H1 (cell line): Measurements from ENCODE around the gene CDC42EP3. TPM values are rescaled to one million over a fixed set of nuclear protein-coding genes. Genes with fewer than 3 reads are reported as not detected.

ENCODE experiments used
- EP300 ChIP-seq, 2 experiments: IDR thresholded peaks; 1 replicate in 1 of 2; 2 replicates in 1 of 2; pipeline ENCODE4 v1.6.1; 2011 to 2012; ENCODE audit warnings: low read depth in 2 of 2, low read length in 2 of 2, mild to moderate bottlenecking in 2 of 2, borderline replicate concordance in 1 of 2, inconsistent platforms in 1 of 2, moderate library complexity in 1 of 2
- polyA plus RNA-seq, 7 experiments: library from polyadenylated mRNA; depleted of rRNA in 3 of 7; stranded (reverse) in 5 of 7; unstranded in 2 of 7; fragments of >200 nt in 5 of 7; fragments of 200-250 nt in 2 of 7; gene quantifications; 1 replicate in 5 of 7; 2 replicates in 1 of 7; 4 replicates in 1 of 7; pipeline versions ENCODE4 v1.2.1 to v1.2.3, GENCODE V29; 2011 to 2013; ENCODE audit warnings: missing spikeins in 2 of 7, mixed read lengths in 2 of 7
- total RNA-seq: library from RNA; stranded (reverse); fragmentation: NEBNext Ultra II Directional; extraction: Animal tissue kit (Norgen Biotek cat#: 25700); gene quantifications from 2 replicates; pipeline ENCODE4 v1.2.1, GENCODE V29; 2021

The CDC42EP3 gene
- total and polyA plus RNA-seq, 2 of the 8 experiments (the other 6 are each of a cell fraction or from before 2014, with no cell fraction given), result 18.4 to 24.7 TPM

GRCh38 chr2:37625796-37626571, 45.5 kb downstream of the CDC42EP3 start (continued):
- TF ChIP-seq EP300 (IDR thresholded peaks at IDR 0.05; ENCODE audit: borderline replicate concordance in 1 of 2, low read depth in 2 of 2, low read length in 2 of 2), result no peak
